Keratinocyte (primary cell): Measurements from ENCODE around the gene CD34. TPM values are rescaled to one million over a fixed set of nuclear protein-coding genes. Genes with fewer than 3 reads are reported as not detected.

ENCODE experiments used
- DNase-seq: peaks from one replicate; pipeline ENCODE4 v3.0.0-alpha.2; 2011; ENCODE audit warnings: low read depth, missing footprints, low spot score
- FAIRE-seq: peaks from 2 replicates; lab custom pipeline; 2011; peaks lifted over from hg19 to GRCh38; lab: Jason Lieb, UNC
- H2AFZ ChIP-seq: 2 replicates; pipeline ENCODE4 v1.6.0; 2012; ENCODE audit warnings: low read length, control low read depth, inconsistent platforms; ENCODE audit not compliant: control insufficient read depth
- H3K27ac ChIP-seq: 2 replicates; pipeline ENCODE4 v1.5.1; 2011; ENCODE audit warnings: low read length; ENCODE audit not compliant: control insufficient read depth, insufficient read depth
- H3K27me3 ChIP-seq: 3 replicates; pipeline ENCODE4 v1.6.0; 2011; ENCODE audit warnings: low read length; ENCODE audit not compliant: control insufficient read depth, insufficient read depth; ENCODE audit errors: extremely low read depth
- H3K36me3 ChIP-seq, 2 experiments: 2 replicates in 1 of 2; 3 replicates in 1 of 2; pipeline ENCODE4 v1.5.1; 2011; ENCODE audit warnings: low read length in 2 of 2, mild to moderate bottlenecking in 1 of 2; ENCODE audit not compliant: control insufficient read depth in 2 of 2, insufficient read depth in 2 of 2; ENCODE audit errors: extremely low read depth in 1 of 2
- H3K4me1 ChIP-seq: 3 replicates; pipeline ENCODE4 v1.5.1; 2011; ENCODE audit warnings: low read length; ENCODE audit not compliant: control insufficient read depth, insufficient read depth; ENCODE audit errors: extremely low read depth
- H3K4me2 ChIP-seq: 3 replicates; pipeline ENCODE4 v1.6.0; 2011; ENCODE audit warnings: low read depth, low read length; ENCODE audit not compliant: control insufficient read depth, insufficient read depth; ENCODE audit errors: extremely low read depth
- H3K4me3 ChIP-seq, 3 experiments: fragments of 200-600 bp in 1 of 3; sonication (generic) in 1 of 3; 2 replicates in 2 of 3; 3 replicates in 1 of 3; pipeline ENCODE4 v1.5.1; 2011 to 2016; ENCODE audit warnings: low read length in 3 of 3, mild to moderate bottlenecking in 3 of 3, control low read depth in 2 of 3, inconsistent platforms in 1 of 3, low read depth in 1 of 3, mixed read lengths in 1 of 3, mixed run types in 1 of 3, moderate library complexity in 1 of 3; ENCODE audit not compliant: control insufficient read depth in 2 of 3, insufficient read depth in 2 of 3; ENCODE audit errors: extremely low read depth in 1 of 3
- H3K79me2 ChIP-seq: 2 replicates; pipeline ENCODE4 v1.6.0; 2012; ENCODE audit warnings: low read length; ENCODE audit not compliant: control insufficient read depth, insufficient read depth
- H3K9ac ChIP-seq: 3 replicates; pipeline ENCODE4 v1.6.0; 2011; ENCODE audit warnings: low read length; ENCODE audit not compliant: control insufficient read depth, insufficient read depth; ENCODE audit errors: extremely low read depth
- H3K9me1 ChIP-seq: 3 replicates; pipeline ENCODE4 v1.6.0; 2011; ENCODE audit warnings: low read length; ENCODE audit not compliant: control insufficient read depth, insufficient read depth; ENCODE audit errors: extremely low read depth
- H3K9me3 ChIP-seq: 2 replicates; pipeline ENCODE4 v1.5.1; 2012; ENCODE audit warnings: low read depth, low read length; ENCODE audit not compliant: control insufficient read depth
- H4K20me1 ChIP-seq: 3 replicates; pipeline ENCODE4 v1.6.0; 2011; ENCODE audit warnings: low read length; ENCODE audit not compliant: control insufficient read depth, insufficient read depth; ENCODE audit errors: extremely low read depth
- CTCF ChIP-seq, 3 experiments: IDR thresholded peaks in 1 of 3; conservative IDR thresholded peaks in 1 of 3; optimal IDR thresholded peaks in 1 of 3; 2 replicates in 2 of 3; 3 replicates in 1 of 3; pipeline versions ENCODE3 to v1.5.1; 2011; ENCODE audit warnings: low read length in 3 of 3, mild to moderate bottlenecking in 3 of 3, moderate library complexity in 2 of 3, control low read depth in 1 of 3, inconsistent platforms in 1 of 3; ENCODE audit not compliant: insufficient read depth in 2 of 3; ENCODE audit errors: extremely low read depth in 1 of 3
- EZH2 ChIP-seq: IDR thresholded peaks from one replicate; pipeline ENCODE4 v1.6.1; 2012; ENCODE audit warnings: inconsistent platforms, mild to moderate bottlenecking, low read length, moderate library complexity
- dilution Hi-C: fragments of 300-500 bp; cut with MboI; formaldehyde crosslinking; loops from one replicate; pipeline ENCODE4 v1.7.0; 2020; ENCODE audit warnings: low sequenced_read_pairs; ENCODE audit not compliant: extremely low pct_ligation_motif_present
- polyA plus RNA-seq, 5 experiments: library from polyadenylated mRNA; depleted of rRNA in 3 of 5; stranded (reverse) in 3 of 5; stranded (forward) in 1 of 5; unstranded in 1 of 5; fragments of >200 nt; gene quantifications; 1 replicate in 1 of 5; 2 replicates in 3 of 5; 3 replicates in 1 of 5; pipeline versions ENCODE4 v1.2.1 to v1.2.3, GENCODE V29; 2011 to 2012; ENCODE audit warnings: missing spikeins in 2 of 5, low read depth in 1 of 5, low replicate concordance in 1 of 5

The CD34 gene
- polyA plus RNA-seq, 1 donor (not counting 4 experiments of a cell fraction or from before 2014, with no cell fraction given): 0.03 TPM

GRCh38 chr1:207918011-207918410 lies 7.1 kb upstream of the CD34 start:
- Histone ChIP-seq H3K4me2 (no peak overlapping the region), H4K20me1 (no peaks in the 10 kb centered on the region), H3K36me3 (no peaks in the 10 kb centered on the region), H3K9ac (no peak overlapping the region), H3K27me3 (peaks cover 15% of the 10 kb centered on the region), H3K9me3 (no peaks in the 10 kb centered on the region), H3K9me1 (no peaks in the 10 kb centered on the region), H2AFZ (no peak overlapping the region), H3K79me2 (no peaks in the 10 kb centered on the region), H3K4me1 (no peaks in the 10 kb centered on the region), H3K27ac (no peak overlapping the region), H3K4me3 (no peak overlapping the region)
- no peak for TF ChIP-seq CTCF (optimal IDR thresholded peaks at IDR 0.05 in 1 of 3, IDR thresholded peaks at IDR 0.05 in 1 of 3, conservative IDR thresholded peaks at IDR 0.05 in 1 of 3; ENCODE audit: extremely low read depth in 1 of 3, insufficient read depth in 2 of 3, low read length in 3 of 3)
- TF ChIP-seq EZH2: no peak
- DNase-seq (no peak), FAIRE-seq (no peak)
- dilution Hi-C loops: no loop called here

- Histone ChIP-seq H2AFZ (no peak overlapping the region), H3K79me2 (no peaks in the 10 kb centered on the region), H4K20me1 (no peaks in the 10 kb centered on the region), H3K36me3 (no peaks in the 10 kb centered on the region), H3K27me3 (peaks cover 11% of the 10 kb centered on the region), H3K9ac (no peak overlapping the region), H3K4me3 (no peak overlapping the region), H3K9me3 (no peaks in the 10 kb centered on the region), H3K9me1 (no peaks in the 10 kb centered on the region), H3K4me2 (no peak overlapping the region), H3K27ac (no peak overlapping the region), H3K4me1 (peaks cover 8% of the 10 kb centered on the region)
- DNase-seq (no peak), FAIRE-seq (no peak)
- dilution Hi-C loops: no loop called here
- no peak for TF ChIP-seq CTCF (optimal IDR thresholded peaks at IDR 0.05 in 1 of 3, IDR thresholded peaks at IDR 0.05 in 1 of 3, conservative IDR thresholded peaks at IDR 0.05 in 1 of 3; ENCODE audit: extremely low read depth in 1 of 3, insufficient read depth in 2 of 3, low read length in 3 of 3)
- no peak for TF ChIP-seq EZH2
These were observed 6.2 kb upstream of the CD34 start for GRCh38 chr1:207917080-207917479.
